Thymus (tissue), 11 donors: Measurements from ENCODE around the gene CTSZ. TPM values are rescaled to one million over a fixed set of nuclear protein-coding genes. Genes with fewer than 3 reads are reported as not detected.

Experiments used
- DNase-seq, 9 donors: peaks; one replicate each; pipeline ENCODE4 v3.0.0-alpha.2; 2013; ENCODE audit warnings: low spot score in 9 of 9, low read depth in 6 of 9, missing footprints in 1 of 9
- H3K27ac ChIP-seq, 2 donors: one replicate each; pipeline ENCODE4 v1.5.1; 2013; ENCODE audit warnings: control low read depth in 1 of 2, low read depth in 1 of 2, low read length in 1 of 2, mild to moderate bottlenecking in 1 of 2, moderate library complexity in 1 of 2
- H3K27me3 ChIP-seq, 2 donors: one replicate each; pipeline ENCODE4 v1.5.1; 2013; ENCODE audit warnings: low read length in 1 of 2; ENCODE audit not compliant: control insufficient read depth in 2 of 2, insufficient read depth in 1 of 2
- H3K36me3 ChIP-seq, 2 donors: one replicate each; pipeline ENCODE4 v1.5.1; 2013; ENCODE audit warnings: low read length in 1 of 2, mild to moderate bottlenecking in 1 of 2, moderate library complexity in 1 of 2; ENCODE audit not compliant: control insufficient read depth in 2 of 2, insufficient read depth in 2 of 2
- H3K4me1 ChIP-seq, 2 donors: one replicate each; pipeline ENCODE4 v1.5.1; 2013; ENCODE audit warnings: low read length in 2 of 2; ENCODE audit not compliant: control insufficient read depth in 2 of 2, insufficient read depth in 2 of 2
- H3K4me3 ChIP-seq, 2 donors: one replicate each; pipeline ENCODE4 v1.5.1; 2013; ENCODE audit warnings: low read length in 2 of 2, control low read depth in 1 of 2, mild to moderate bottlenecking in 1 of 2
- H3K9me3 ChIP-seq, 2 donors: one replicate each; pipeline ENCODE4 v1.5.1; 2013; ENCODE audit warnings: low read length in 1 of 2, mild to moderate bottlenecking in 1 of 2; ENCODE audit not compliant: control insufficient read depth in 2 of 2, insufficient read depth in 1 of 2
- WGBS: extraction: QIAGEN DNeasy Blood & Tissue Kit; methylation state at CpG from one replicate; pipeline ENCODE4 v1.1.7; 2013; 5-methylcytosine and 5-hydroxymethylcytosine counted together
- polyA plus RNA-seq: library from polyadenylated mRNA; stranded (reverse); fragments of 200-250 nt; gene quantifications from one replicate; pipeline ENCODE4 v1.2.3, GENCODE V29; 2013
- total RNA-seq: library from RNA; stranded (reverse); fragments of 120-200 nt; gene quantifications from one replicate; pipeline ENCODE4 v1.2.4, GENCODE V29; 2013
- donor health status: healthy.

The CTSZ gene
- total and polyA plus RNA-seq, 2 donors, result 64.2 to 134 TPM

DNA sequence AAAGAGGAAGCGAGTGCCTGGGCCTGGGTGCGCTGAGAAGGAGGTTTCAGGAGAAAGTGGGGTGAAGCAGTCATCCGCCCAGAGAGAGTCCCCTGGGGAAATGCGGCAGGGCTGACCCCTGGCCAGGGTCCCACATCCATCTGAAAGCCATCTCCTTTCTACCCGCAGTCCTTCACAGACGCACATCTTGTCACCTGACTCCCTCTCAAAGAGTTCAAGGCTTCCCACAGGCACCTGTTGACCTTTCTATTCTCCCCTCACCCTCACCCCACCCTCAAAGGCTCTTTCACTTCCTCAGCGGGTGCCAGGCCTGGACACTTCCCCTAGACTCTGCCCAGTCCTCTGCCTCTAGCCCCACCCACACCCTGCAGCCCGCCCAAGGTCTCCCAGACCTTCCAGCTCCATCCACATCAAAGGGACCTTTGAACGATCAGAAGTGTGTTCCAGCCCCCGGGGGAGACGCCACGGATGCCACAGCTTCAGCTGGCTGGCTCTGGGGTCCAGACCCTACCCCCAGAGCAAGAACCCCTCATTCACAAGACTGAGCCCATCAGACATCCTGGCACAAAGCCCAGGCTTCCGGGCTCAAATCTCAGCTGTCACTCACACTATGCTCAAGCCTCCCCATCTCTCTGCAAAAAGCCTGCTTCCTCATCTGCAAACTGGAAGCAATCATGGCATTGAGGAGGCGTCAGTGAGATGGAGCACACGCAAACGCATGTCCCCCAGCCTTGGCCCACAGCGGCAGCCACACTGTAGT, 2.1 kb downstream of the CTSZ start:
- WGBS, result 8% methylated on average over 17 of the region's 17 CpGs
- H3K4me1 ChIP-seq, result peaks cover 18 to 21% of the 10 kb centered on the region in 2 donors
- peak in 2 of 9 donors; percentile 32 to 61 for DNase-seq
- no peaks in the 10 kb centered on the region for H3K9me3 ChIP-seq
- H3K36me3 ChIP-seq, result no peaks in the 10 kb centered on the region
- no peak overlapping the region for H3K4me3 ChIP-seq
- peak overlapping the region; percentile 26 to 36 for H3K27ac ChIP-seq
- peaks cover 23 to 57% of the 10 kb centered on the region in 2 donors for H3K27me3 ChIP-seq

- Histone ChIP-seq H3K27ac (peak overlapping the region in 1 of 2 donors; percentile 0), H3K4me1 (peaks cover 18 to 21% of the 10 kb centered on the region in 2 donors), H3K9me3 (no peaks in the 10 kb centered on the region), H3K4me3 (no peak overlapping the region), H3K36me3 (no peaks in the 10 kb centered on the region), H3K27me3 (peaks cover 21 to 57% of the 10 kb centered on the region in 2 donors)
- no peak for DNase-seq
- WGBS, result 19% methylated on average over 4 of the region's 4 CpGs
These were observed 2.6 kb downstream of the CTSZ start for GRCh38 chr20:59004493-59004762.

DNA sequence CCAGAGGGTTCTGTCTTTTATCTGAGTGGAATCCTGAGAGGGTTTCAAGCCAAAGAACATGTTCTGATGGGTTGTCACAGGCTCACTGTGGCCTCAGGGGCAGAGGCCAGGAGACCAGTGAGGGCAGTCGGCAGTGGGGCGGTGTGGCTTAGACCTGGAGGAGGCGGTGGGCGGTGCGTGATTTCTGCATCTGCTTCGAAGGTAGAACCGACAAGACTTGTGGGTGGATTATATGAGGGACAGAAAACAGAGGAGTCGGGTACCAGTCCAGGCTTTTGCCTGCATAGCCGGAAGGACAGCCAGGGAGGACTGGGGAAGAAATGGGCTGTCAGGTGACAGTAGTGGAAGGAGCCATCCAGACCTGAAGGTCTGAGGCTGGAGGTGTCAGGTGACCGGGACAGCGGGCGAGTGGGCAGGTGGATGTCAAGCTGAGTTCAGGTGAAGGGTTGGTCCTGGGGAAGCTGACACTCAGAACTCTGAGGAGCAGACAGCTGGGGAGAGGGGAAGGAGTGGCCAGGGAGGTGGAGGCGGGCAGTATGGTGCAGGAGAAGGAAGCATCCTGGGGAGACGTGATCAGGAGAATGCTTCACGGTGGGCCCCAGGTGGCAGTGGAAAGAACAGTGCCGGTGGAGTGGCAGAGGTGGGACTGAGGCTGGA, 3.1 kb downstream of the CTSZ start:
- no peaks in the 10 kb centered on the region for H3K9me3 ChIP-seq
- H3K4me1 ChIP-seq, result peaks cover 18 to 21% of the 10 kb centered on the region in 2 donors
- WGBS, result 76% methylated on average over 16 of the region's 16 CpGs
- no peak overlapping the region for H3K27ac ChIP-seq
- DNase-seq, result no peak
- H3K27me3 ChIP-seq, result peaks cover 18 to 55% of the 10 kb centered on the region in 2 donors
- no peaks in the 10 kb centered on the region for H3K36me3 ChIP-seq
- no peak overlapping the region for H3K4me3 ChIP-seq

GRCh38 chr20:59002874-59003399, 4.1 kb downstream of the CTSZ start:
- no peak overlapping the region for H3K4me3 ChIP-seq
- 93% methylated on average over 17 of the region's 17 CpGs for WGBS
- H3K36me3 ChIP-seq, result no peaks in the 10 kb centered on the region
- no peak for DNase-seq
- peaks cover 12 to 45% of the 10 kb centered on the region in 2 donors for H3K27me3 ChIP-seq
- peaks cover 18 to 21% of the 10 kb centered on the region in 2 donors for H3K4me1 ChIP-seq
- no peak overlapping the region for H3K27ac ChIP-seq
- no peaks in the 10 kb centered on the region for H3K9me3 ChIP-seq

- WGBS, result 95% methylated on average over 8 of the region's 8 CpGs
- peaks cover 9 to 40% of the 10 kb centered on the region in 2 donors for H3K27me3 ChIP-seq
- peaks cover 17 to 21% of the 10 kb centered on the region in 2 donors for H3K4me1 ChIP-seq
- no peaks in the 10 kb centered on the region for H3K9me3 ChIP-seq
- DNase-seq, result no peak
- H3K27ac ChIP-seq, result no peak overlapping the region
- H3K36me3 ChIP-seq, result peaks cover 4% of the 10 kb centered on the region in 2 donors
- H3K4me3 ChIP-seq, result no peak overlapping the region
These were observed 4.7 kb downstream of the CTSZ start for GRCh38 chr20:59002388-59002787.

DNA sequence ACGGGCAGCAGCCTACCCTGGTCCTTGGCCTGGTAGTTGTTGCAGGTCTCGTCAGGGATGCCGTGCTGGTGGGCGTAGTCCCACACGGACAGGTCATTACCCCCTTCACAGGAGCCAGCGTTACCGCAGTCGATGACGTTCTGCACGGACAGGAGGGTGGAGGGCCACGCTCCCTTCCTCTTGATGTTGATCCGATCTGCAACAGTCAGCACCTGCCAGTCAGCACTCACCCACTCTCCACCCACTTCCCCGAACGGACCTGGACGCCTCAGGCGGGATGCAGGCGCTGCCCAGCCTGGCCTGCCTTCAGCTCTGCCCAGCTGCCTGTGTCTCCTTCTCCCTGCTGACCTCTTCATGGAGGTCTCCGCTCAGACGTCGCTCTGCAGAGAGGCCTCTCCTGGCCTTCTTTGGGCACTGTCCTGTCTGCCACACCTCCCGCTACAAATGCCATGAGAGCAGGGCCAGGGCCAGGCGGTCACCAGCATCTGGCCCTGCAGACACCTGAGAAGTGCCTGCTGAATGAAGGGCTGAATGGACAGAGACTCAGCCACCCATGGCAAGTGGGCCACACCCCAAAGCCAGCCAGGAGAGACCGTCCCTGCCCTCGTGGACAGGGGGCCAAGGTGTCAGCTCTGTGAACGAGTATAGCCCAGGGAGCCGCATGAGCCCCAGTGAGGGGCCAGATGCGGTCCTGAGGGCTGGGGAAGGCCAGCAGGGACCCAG, 5.4 kb downstream of the CTSZ start:
- Histone ChIP-seq H3K4me1 (peaks cover 14 to 20% of the 10 kb centered on the region in 2 donors), H3K27ac (no peak overlapping the region), H3K4me3 (no peak overlapping the region), H3K9me3 (no peaks in the 10 kb centered on the region), H3K27me3 (peaks cover 7 to 35% of the 10 kb centered on the region in 2 donors), H3K36me3 (peaks cover 7 to 10% of the 10 kb centered on the region in 2 donors)
- no peak for DNase-seq
- 96% methylated on average over 27 of the region's 27 CpGs for WGBS

DNA sequence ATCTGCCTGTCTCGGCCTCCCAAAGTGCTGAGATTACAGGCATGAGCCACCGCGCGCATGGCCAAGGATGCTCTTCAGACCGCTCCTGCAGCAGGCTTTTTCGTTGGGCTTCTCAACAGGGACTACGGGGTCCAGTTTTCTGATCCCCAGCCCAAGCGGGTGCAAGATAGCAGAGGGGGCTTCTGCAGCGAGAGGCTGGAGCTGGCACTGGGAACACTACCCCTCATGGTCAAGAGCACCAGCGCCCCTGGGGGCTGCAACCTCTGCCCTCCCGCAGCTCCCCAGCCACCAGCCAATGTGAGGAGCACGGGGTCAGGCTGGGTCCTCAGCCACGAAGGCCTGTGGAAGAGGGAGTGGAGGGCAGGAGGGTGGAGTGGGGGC, 6.0 kb downstream of the CTSZ start:
- Histone ChIP-seq H3K36me3 (peaks cover 12 to 15% of the 10 kb centered on the region in 2 donors), H3K9me3 (no peaks in the 10 kb centered on the region), H3K27ac (no peak overlapping the region), H3K4me3 (no peak overlapping the region), H3K27me3 (peaks cover 2 to 29% of the 10 kb centered on the region in 2 donors), H3K4me1 (peaks cover 10 to 17% of the 10 kb centered on the region in 2 donors)
- 93% methylated on average over 13 of the region's 13 CpGs for WGBS
- DNase-seq, result no peak

- H3K27me3 ChIP-seq, result peaks cover 0 to 22% of the 10 kb centered on the region in 2 donors
- no peak overlapping the region for H3K27ac ChIP-seq
- H3K9me3 ChIP-seq, result no peaks in the 10 kb centered on the region
- peaks cover 18 to 22% of the 10 kb centered on the region in 2 donors for H3K36me3 ChIP-seq
- no peak for DNase-seq
- no peak overlapping the region for H3K4me3 ChIP-seq
- WGBS, result 65% methylated on average over 3 of the region's 3 CpGs
- peaks cover 9 to 14% of the 10 kb centered on the region in 2 donors for H3K4me1 ChIP-seq
These were observed 6.7 kb downstream of the CTSZ start for GRCh38 chr20:59000326-59000725.

GRCh38 chr20:58998656-58999055, 8.4 kb downstream of the CTSZ start:
- Histone ChIP-seq H3K27ac (no peak overlapping the region), H3K36me3 (peaks cover 32 to 35% of the 10 kb centered on the region in 2 donors), H3K9me3 (no peaks in the 10 kb centered on the region), H3K4me1 (no peaks in the 10 kb centered on the region), H3K4me3 (no peak overlapping the region), H3K27me3 (peaks cover 0 to 5% of the 10 kb centered on the region in 2 donors)
- no peak for DNase-seq
- WGBS, result 94% methylated on average over 11 of the region's 11 CpGs
